HCT116 (cell line): ENCODE measurements around the gene CCDC192.

Experiments used
- ATF3 ChIP-seq: IDR thresholded peaks from 2 replicates; pipeline ENCODE4 v1.6.1; 2012
- CTCF ChIP-seq, 3 experiments: fragments of 200-600 bp in 1 of 3; sonication (generic) in 1 of 3; IDR thresholded peaks in 2 of 3; conservative IDR thresholded peaks in 1 of 3; 2 replicates each; pipeline ENCODE4 v1.5.1; 2012 to 2017; ENCODE audit warnings: low read depth in 2 of 3, low read length in 2 of 3, antibody characterized with exemption in 1 of 3, borderline replicate concordance in 1 of 3, control low read depth in 1 of 3, mild to moderate bottlenecking in 1 of 3, mixed read lengths in 1 of 3, mixed run types in 1 of 3, moderate library complexity in 1 of 3; ENCODE audit not compliant: insufficient read depth in 1 of 3
- EGR1 ChIP-seq: IDR thresholded peaks from 2 replicates; pipeline ENCODE4 v1.6.1; 2012; ENCODE audit warnings: low read depth
- EZH2 ChIP-seq: fragments of 200-600 bp; sonication (generic); IDR thresholded peaks from 2 replicates; pipeline ENCODE4 v1.6.1; 2017; ENCODE audit warnings: antibody characterized with exemption, mixed run types
- EZH2phosphoT487 ChIP-seq: fragments of 200-600 bp; IDR thresholded peaks from 2 replicates; pipeline ENCODE4 v1.6.1; 2018; ENCODE audit warnings: antibody characterized with exemption, borderline replicate concordance
- MAX ChIP-seq: IDR thresholded peaks from 2 replicates; pipeline ENCODE4 v1.6.1; 2012
- POLR2A ChIP-seq: IDR thresholded peaks from 2 replicates; pipeline ENCODE4 v1.7.0; 2011; ENCODE audit warnings: borderline replicate concordance; ENCODE audit not compliant: insufficient read depth, insufficient read length; ENCODE audit errors: extremely low read depth
- RAD21 ChIP-seq: IDR thresholded peaks from 2 replicates; pipeline ENCODE4 v1.6.1; 2012; ENCODE audit warnings: low read depth, mild to moderate bottlenecking
- SP1 ChIP-seq: IDR thresholded peaks from 2 replicates; pipeline ENCODE4 v1.6.1; 2012; ENCODE audit warnings: low read depth
- SRF ChIP-seq: IDR thresholded peaks from 2 replicates; pipeline ENCODE4 v1.6.1; 2012; ENCODE audit warnings: low read depth
- ZBTB33 ChIP-seq: IDR thresholded peaks from 2 replicates; pipeline ENCODE4 v1.6.1; 2011; ENCODE audit warnings: mild to moderate bottlenecking, low read length, moderate library complexity; ENCODE audit not compliant: insufficient replicate concordance; ENCODE audit errors: extremely low read depth

- no peak for TF ChIP-seq CTCF (IDR thresholded peaks at IDR 0.05 in 2 of 3, conservative IDR thresholded peaks at IDR 0.05 in 1 of 3; ENCODE audit: borderline replicate concordance in 1 of 3, insufficient read depth in 1 of 3, low read depth in 2 of 3, low read length in 2 of 3)
- no peak for TF ChIP-seq EZH2phosphoT487
- TF ChIP-seq MAX, result no peak
- TF ChIP-seq EGR1, result no peak
- TF ChIP-seq RAD21, result no peak
- no peak for TF ChIP-seq SRF
- TF ChIP-seq POLR2A, result no peak
- no peak for TF ChIP-seq EZH2
- TF ChIP-seq SP1, result no peak
- TF ChIP-seq ZBTB33, result no peak
- no peak for TF ChIP-seq ATF3
Observed at GRCh38 chr5:127938746-127939145, 235.6 kb downstream of the CCDC192 start.
